Daoy (cell line): Measurements from ENCODE around the gene COX8C. TPM values are rescaled to one million over a fixed set of nuclear protein-coding genes. Genes with fewer than 3 reads are reported as not detected.

ENCODE experiments used
- DNase-seq: peaks from one replicate; pipeline ENCODE4 v3.0.0-alpha.2; 2015; ENCODE audit warnings: low read depth
- total RNA-seq: library from RNA; depleted of rRNA; stranded (reverse); fragments of >200 nt; shearing (Covaris generic); gene quantifications from 2 replicates; pipeline ENCODE4 v1.2.3, GENCODE V29; 2014; rRNA removed

The COX8C gene
- not detected in 2 replicates for total RNA-seq

GRCh38 chr14:93346926-93347721 lies at the start of gene COX8C:
TSS of gene COX8C (plus strand) at chr14:93347182. CDS start at chr14:93347269, 87 bp downstream.
- DNase-seq = no peak

GRCh38 chr14:93299416-93299815 lies 47.6 kb upstream of the COX8C start:
- DNase-seq = no peak

- no peak for DNase-seq
These were observed 47.1 kb upstream of the COX8C start for GRCh38 chr14:93299866-93300265.

GRCh38 chr14:93301821-93302447 lies 45.0 kb upstream of the COX8C start:
- DNase-seq = peak; percentile 30

GRCh38 chr14:93302688-93303581 lies 44.0 kb upstream of the COX8C start:
- DNase-seq = no peak

GRCh38 chr14:93303659-93304058 lies 43.3 kb upstream of the COX8C start:
- no peak for DNase-seq

- no peak for DNase-seq
These were observed 42.2 kb upstream of the COX8C start for GRCh38 chr14:93304771-93305170.

- DNase-seq = no peak
These were observed 41.1 kb upstream of the COX8C start for GRCh38 chr14:93305725-93306418.

GRCh38 chr14:93306812-93307211 lies 40.2 kb upstream of the COX8C start:
- no peak for DNase-seq

- no peak for DNase-seq
These were observed 38.2 kb upstream of the COX8C start for GRCh38 chr14:93308686-93309345.

- no peak for DNase-seq
These were observed 37.5 kb upstream of the COX8C start for GRCh38 chr14:93309427-93309966.

- no peak for DNase-seq
These were observed 35.9 kb upstream of the COX8C start for GRCh38 chr14:93311082-93311481.

GRCh38 chr14:93315575-93315974 lies 31.4 kb upstream of the COX8C start:
- no peak for DNase-seq

- peak; percentile 19 for DNase-seq
These were observed 30.3 kb upstream of the COX8C start for GRCh38 chr14:93316716-93317115.

- no peak for DNase-seq
These were observed 29.6 kb upstream of the COX8C start for GRCh38 chr14:93317210-93317874.

- DNase-seq = peak; percentile 75
These were observed 28.8 kb upstream of the COX8C start for GRCh38 chr14:93317875-93318807.

- DNase-seq = peak; percentile 54
These were observed 28.1 kb upstream of the COX8C start for GRCh38 chr14:93318927-93319326.

GRCh38 chr14:93319494-93319893 lies 27.5 kb upstream of the COX8C start:
- DNase-seq = no peak

- DNase-seq = no peak
These were observed 27.0 kb upstream of the COX8C start for GRCh38 chr14:93319958-93320357.
